Activated CD4-positive, alpha-beta T cell treated with anti-CD3 and anti-CD28 coated beads for 36 hours (primary cell): ENCODE results near the gene FMN2. TPM values are rescaled to one million over a fixed set of nuclear protein-coding genes. Genes with fewer than 3 reads are reported as not detected.

ENCODE experiments used
- ATAC-seq: fragments of 200-7000 bp; cut with Tn5 transposase; one replicate; pipeline ENCODE4 v1.10.0; 2021; ENCODE audit warnings: mild to moderate bottlenecking, moderate library complexity
- CTCF ChIA-PET: fragments of 350-600 bp; sonication (Branson Sonifier 250); formaldehyde crosslinking; loops from one replicate; lab custom pipeline; 2021; ENCODE audit warnings: antibody characterized with exemption; lab: Charles Lee
- POLR2A ChIA-PET: fragments of 350-600 bp; sonication (Branson Sonifier 250); formaldehyde crosslinking; loops from one replicate; lab custom pipeline; 2021; ENCODE audit warnings: antibody characterized with exemption, inconsistent platforms; lab: Charles Lee
- DNase-seq: peaks from one replicate; pipeline ENCODE4 v3.0.0-alpha.2; 2020
- H3K27ac Mint-ChIP-seq: one replicate; pipeline ENCODE4 v1.8.0; 2021; ENCODE audit warnings: mixed read lengths
- H3K27me3 Mint-ChIP-seq: one replicate; pipeline ENCODE4 v1.8.0; 2021; ENCODE audit warnings: mixed read lengths
- H3K36me3 Mint-ChIP-seq: one replicate; pipeline ENCODE4 v1.8.0; 2021; ENCODE audit warnings: low read depth, mixed read lengths
- H3K4me1 Mint-ChIP-seq: one replicate; pipeline ENCODE4 v1.8.0; 2021; ENCODE audit warnings: mixed read lengths
- H3K4me3 Mint-ChIP-seq: one replicate; pipeline ENCODE4 v1.8.0; 2021; ENCODE audit warnings: mild to moderate bottlenecking, moderate library complexity, mixed read lengths
- H3K9me3 Mint-ChIP-seq: one replicate; pipeline ENCODE4 v1.8.0; 2021; ENCODE audit warnings: low read depth, mixed read lengths
- intact Hi-C, 2 experiments: fragments of 100-400 bp; cut with DNase I in 1 of 2; cut with micrococcal nuclease in 1 of 2; formaldehyde crosslinking; loops; one replicate each; pipeline versions ENCODE4 v1.14.2 to v1.15.1; 2022 to 2024; cut with DNase I, micrococcal nuclease
- total RNA-seq, 2 experiments: library from RNA; stranded (reverse); gene quantifications; one replicate each; pipeline ENCODE4 v1.2.3, GENCODE V29; 2021

The FMN2 gene
- total RNA-seq, 2 experiments from 2014 or later: not detected

GRCh38 chr1:240099748-240100147 lies 8.1 kb downstream of the FMN2 start:
- intact Hi-C loops: no loop called here
- H3K9me3 Mint-ChIP-seq: no peaks in the 10 kb centered on the region
- no peak overlapping the region for H3K4me3 Mint-ChIP-seq
- CTCF ChIA-PET: interaction anchor here (0.6 kb wide), 1 partner anchor 20 kb away, joined by 3 read pairs; no protein-coding TSS in a partner anchor
- no peak overlapping the region for H3K27ac Mint-ChIP-seq
- ATAC-seq (no peak), DNase-seq (no peak)
- H3K27me3 Mint-ChIP-seq: peaks cover 16% of the 10 kb centered on the region
- H3K36me3 Mint-ChIP-seq: no peaks in the 10 kb centered on the region
- H3K4me1 Mint-ChIP-seq: no peaks in the 10 kb centered on the region
- POLR2A ChIA-PET: no interaction called here

- H3K9me3 Mint-ChIP-seq: no peaks in the 10 kb centered on the region
- H3K4me3 Mint-ChIP-seq: no peak overlapping the region
- CTCF ChIA-PET: interaction anchor here (0.5 kb wide), 1 partner anchor 351 kb away, joined by 3 read pairs; no protein-coding TSS in a partner anchor
Measured at GRCh38 chr1:240100371-240100934, 8.8 kb downstream of the FMN2 start.

GRCh38 chr1:240101306-240101705 lies 9.6 kb downstream of the FMN2 start:
- ChIA-PET POLR2A (no interaction called here), CTCF (no interaction called here)
- H3K4me1 Mint-ChIP-seq: no peaks in the 10 kb centered on the region
- no peak overlapping the region for H3K27ac Mint-ChIP-seq
- no peaks in the 10 kb centered on the region for H3K36me3 Mint-ChIP-seq
- peaks cover 17% of the 10 kb centered on the region for H3K27me3 Mint-ChIP-seq
- no peaks in the 10 kb centered on the region for H3K9me3 Mint-ChIP-seq
- no peak overlapping the region for H3K4me3 Mint-ChIP-seq
- intact Hi-C loops: no loop called here
- DNase-seq: no peak
- ATAC-seq: no peak

More at GRCh38 chr1:240100371-240100934, 8.8 kb downstream of the FMN2 start:
- ATAC-seq (no peak), DNase-seq (no peak)
- intact Hi-C loops: no loop called here
- POLR2A ChIA-PET: no interaction called here
- Mint-ChIP-seq H3K4me1 (no peaks in the 10 kb centered on the region), H3K27me3 (peaks cover 14% of the 10 kb centered on the region), H3K27ac (no peak overlapping the region), H3K36me3 (no peaks in the 10 kb centered on the region)

- H3K27ac Mint-ChIP-seq: no peak overlapping the region
- DNase-seq (no peak), ATAC-seq (no peak)
- no peaks in the 10 kb centered on the region for H3K36me3 Mint-ChIP-seq
- no peaks in the 10 kb centered on the region for H3K9me3 Mint-ChIP-seq
- ChIA-PET CTCF (interaction anchor here (0.6 kb wide), 1 partner anchor 114 kb away, joined by 3 read pairs; no protein-coding TSS in a partner anchor), POLR2A (no interaction called here)
- H3K4me1 Mint-ChIP-seq: no peaks in the 10 kb centered on the region
- intact Hi-C loops: no loop called here
- H3K4me3 Mint-ChIP-seq: no peak overlapping the region
- peaks cover 17% of the 10 kb centered on the region for H3K27me3 Mint-ChIP-seq
Measured at GRCh38 chr1:240101737-240102136, 10.1 kb downstream of the FMN2 start.

DNA sequence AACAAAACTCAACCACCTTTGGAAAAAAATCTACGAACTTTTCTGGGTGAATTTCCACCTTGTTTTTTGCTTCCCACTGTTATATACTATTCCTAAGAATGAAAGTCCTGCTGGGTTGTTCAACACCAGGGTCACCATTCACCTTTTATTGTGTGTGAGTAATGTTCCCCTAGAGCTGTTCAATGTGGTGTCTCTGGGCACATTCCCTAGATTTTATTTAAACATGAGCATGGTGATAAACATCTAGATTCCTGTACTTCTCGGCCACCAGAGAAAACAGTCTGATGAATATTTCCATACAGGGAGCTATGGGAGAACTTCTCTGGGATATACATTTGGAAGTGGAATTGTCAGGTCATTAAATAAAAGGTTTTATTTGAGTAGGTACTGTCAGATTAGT lies 13.0 kb downstream of the FMN2 start:
- Mint-ChIP-seq H3K27ac (no peak overlapping the region), H3K36me3 (no peaks in the 10 kb centered on the region), H3K4me3 (no peak overlapping the region), H3K4me1 (no peaks in the 10 kb centered on the region), H3K9me3 (no peaks in the 10 kb centered on the region), H3K27me3 (peaks cover 9% of the 10 kb centered on the region)
- CTCF ChIA-PET: interaction anchor here (0.5 kb wide), 1 partner anchor 37 kb away, joined by 3 read pairs; no protein-coding TSS in a partner anchor
- POLR2A ChIA-PET: no interaction called here
- intact Hi-C loops: no loop called here
- ATAC-seq: no peak
- DNase-seq: no peak

DNA sequence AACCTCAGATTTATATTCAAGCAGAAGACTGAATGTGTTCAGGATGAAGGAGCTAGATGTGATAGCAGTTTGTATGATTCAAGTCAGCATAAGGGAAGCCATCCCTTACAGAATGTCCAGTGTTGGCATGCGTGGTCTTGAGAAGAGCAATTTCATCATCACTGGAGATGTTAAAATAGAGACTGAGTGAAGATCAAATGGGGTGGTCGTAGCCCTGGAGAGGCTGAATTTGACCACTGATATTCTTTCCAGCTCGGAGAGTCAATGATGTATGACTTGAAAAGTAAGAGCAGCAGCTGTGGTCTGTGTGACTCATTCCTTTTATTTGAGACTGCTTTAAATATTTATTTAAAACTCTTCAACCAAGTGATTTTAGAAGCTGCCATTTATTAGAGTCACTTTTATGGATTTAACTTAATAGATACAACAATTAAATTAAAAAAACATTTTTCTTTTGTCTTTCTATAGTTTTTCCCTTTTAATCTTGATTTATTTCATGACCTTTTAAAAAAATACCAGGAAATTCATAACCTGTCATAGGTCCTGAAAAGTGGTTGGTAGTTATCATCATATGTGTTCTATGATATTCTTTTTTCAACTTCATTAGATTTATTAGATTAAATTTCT lies 15.5 kb downstream of the FMN2 start:
- CTCF ChIA-PET: no interaction called here
- Mint-ChIP-seq H3K27me3 (peaks cover 3% of the 10 kb centered on the region), H3K9me3 (no peaks in the 10 kb centered on the region), H3K36me3 (no peaks in the 10 kb centered on the region), H3K27ac (no peak overlapping the region), H3K4me3 (no peak overlapping the region), H3K4me1 (no peaks in the 10 kb centered on the region)
- POLR2A ChIA-PET: no interaction called here
- no peak for DNase-seq
- ATAC-seq: no peak
- intact Hi-C loops: no loop called here

GRCh38 chr1:240109130-240109529 lies 17.4 kb downstream of the FMN2 start:
- Mint-ChIP-seq H3K27ac (no peak overlapping the region), H3K27me3 (peaks cover 3% of the 10 kb centered on the region), H3K4me1 (no peaks in the 10 kb centered on the region), H3K9me3 (no peaks in the 10 kb centered on the region), H3K36me3 (no peaks in the 10 kb centered on the region), H3K4me3 (no peak overlapping the region)
- intact Hi-C loops: no loop called here
- CTCF ChIA-PET: no interaction called here
- POLR2A ChIA-PET: no interaction called here
- no peak for ATAC-seq
- DNase-seq: no peak

DNA sequence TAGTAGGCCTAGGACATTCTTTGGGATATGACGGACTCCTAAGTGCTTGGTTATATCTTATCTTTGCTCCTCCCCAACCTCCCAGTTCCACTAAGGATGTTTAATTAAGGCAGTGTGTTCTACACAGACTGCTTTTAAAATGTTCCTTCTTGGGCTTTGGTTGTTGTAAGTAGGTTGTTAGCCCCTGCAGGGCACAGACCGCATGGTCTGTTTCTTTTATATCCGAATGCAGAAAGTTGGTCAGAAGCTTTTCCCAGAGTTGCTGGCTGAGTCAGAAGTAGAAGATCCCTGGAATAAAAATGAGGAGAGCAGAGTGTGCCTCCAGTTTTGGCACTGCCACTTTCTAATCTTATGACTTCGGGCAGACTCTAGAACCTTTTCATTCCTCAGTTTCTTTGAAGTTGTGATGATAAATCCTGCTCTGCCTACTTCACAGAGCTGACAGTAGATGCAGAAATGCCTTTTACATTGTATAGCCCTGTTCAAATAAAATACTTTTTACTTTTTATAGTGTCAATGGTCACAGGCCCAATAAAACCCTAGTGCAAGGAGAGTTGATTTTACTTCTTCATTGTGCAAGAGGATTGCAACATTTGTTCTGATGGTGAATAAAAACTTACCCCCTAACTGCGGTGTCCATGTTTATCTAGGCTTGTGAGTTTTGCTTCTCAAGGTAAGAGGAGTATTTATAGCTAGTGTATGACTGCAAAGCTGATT lies 18.4 kb downstream of the FMN2 start:
- Mint-ChIP-seq H3K36me3 (no peaks in the 10 kb centered on the region), H3K27ac (no peak overlapping the region), H3K4me1 (no peaks in the 10 kb centered on the region), H3K27me3 (peaks cover 3% of the 10 kb centered on the region), H3K4me3 (no peak overlapping the region), H3K9me3 (no peaks in the 10 kb centered on the region)
- CTCF ChIA-PET: no interaction called here
- ATAC-seq (no peak), DNase-seq (no peak)
- intact Hi-C loops: no loop called here
- POLR2A ChIA-PET: no interaction called here

DNA sequence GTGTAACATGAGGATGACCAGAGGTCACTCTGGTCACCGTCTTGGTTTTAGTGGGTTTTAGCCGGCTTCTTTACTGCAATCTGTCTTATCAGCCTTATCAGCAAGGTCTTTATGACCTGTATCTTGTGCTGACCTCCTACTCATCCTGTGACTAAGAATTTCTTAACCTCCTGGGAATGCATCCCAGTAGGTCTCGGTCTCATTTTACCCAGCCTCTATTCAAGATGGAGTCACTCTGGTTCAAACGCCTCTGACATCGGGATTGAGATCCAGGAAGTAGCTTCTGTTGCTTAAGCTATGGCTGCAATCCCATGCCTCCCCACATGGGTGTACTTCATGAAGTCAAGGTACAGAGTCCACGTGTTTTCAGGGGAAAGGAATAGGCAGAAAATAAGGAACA lies 19.9 kb downstream of the FMN2 start:
- POLR2A ChIA-PET: no interaction called here
- H3K9me3 Mint-ChIP-seq: no peaks in the 10 kb centered on the region
- no peak overlapping the region for H3K4me3 Mint-ChIP-seq
- no peaks in the 10 kb centered on the region for H3K4me1 Mint-ChIP-seq
- no peaks in the 10 kb centered on the region for H3K27me3 Mint-ChIP-seq
- ATAC-seq (no peak), DNase-seq (no peak)
- CTCF ChIA-PET: no interaction called here
- H3K36me3 Mint-ChIP-seq: no peaks in the 10 kb centered on the region
- intact Hi-C loops: no loop called here
- no peak overlapping the region for H3K27ac Mint-ChIP-seq

DNA sequence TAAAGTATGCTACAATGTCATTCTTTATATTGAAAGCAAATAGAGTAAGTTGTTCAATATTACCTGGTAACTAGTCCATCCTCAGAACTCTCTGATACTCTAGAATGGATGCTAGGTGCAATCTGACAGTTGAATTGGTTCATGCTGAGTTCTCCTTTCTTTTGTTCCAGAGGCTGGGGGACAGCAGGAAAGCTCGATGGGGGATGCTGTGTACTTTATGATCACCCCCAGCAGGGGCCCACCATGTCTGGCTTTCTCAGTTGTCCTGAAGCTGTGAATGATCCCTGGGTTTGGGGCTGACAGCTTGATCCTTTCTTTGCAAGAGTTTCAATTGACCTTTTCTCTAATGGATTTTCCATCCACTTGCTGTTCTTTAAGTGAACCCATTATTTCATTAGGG lies 22.5 kb downstream of the FMN2 start:
- no peak for ATAC-seq
- Mint-ChIP-seq H3K4me1 (no peaks in the 10 kb centered on the region), H3K9me3 (no peaks in the 10 kb centered on the region), H3K27ac (no peak overlapping the region), H3K4me3 (no peak overlapping the region), H3K36me3 (no peaks in the 10 kb centered on the region), H3K27me3 (no peaks in the 10 kb centered on the region)
- POLR2A ChIA-PET: no interaction called here
- DNase-seq: no peak
- CTCF ChIA-PET: no interaction called here
- intact Hi-C loops: loop anchor here in 1 of 2 experiments (2.0 kb wide), 1 partner anchor 73 kb away; no protein-coding TSS in a partner anchor

DNA sequence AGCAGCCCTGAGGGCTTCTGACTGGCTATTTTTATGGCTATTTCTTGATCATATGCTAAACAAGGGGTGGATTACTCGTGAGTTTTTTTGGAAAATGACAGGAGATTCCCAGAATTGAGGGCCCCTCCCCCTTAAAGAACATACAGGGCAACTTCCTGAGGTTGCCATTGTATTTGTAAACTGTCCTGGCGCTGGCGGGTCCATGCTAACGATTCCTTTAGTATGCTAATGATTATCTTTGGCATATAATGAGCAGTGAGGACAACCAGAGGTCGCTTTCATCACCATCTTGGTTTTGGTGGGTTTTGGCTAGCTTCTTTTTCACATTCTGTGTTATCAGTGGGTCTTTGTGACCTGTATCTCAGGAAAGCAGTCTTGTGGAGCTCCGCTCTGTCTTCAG lies 24.1 kb downstream of the FMN2 start:
- Mint-ChIP-seq H3K36me3 (no peaks in the 10 kb centered on the region), H3K27ac (no peak overlapping the region), H3K27me3 (no peaks in the 10 kb centered on the region), H3K4me1 (no peaks in the 10 kb centered on the region), H3K9me3 (no peaks in the 10 kb centered on the region), H3K4me3 (no peak overlapping the region)
- CTCF ChIA-PET: no interaction called here
- intact Hi-C loops: loop anchor here in 1 of 2 experiments (2.0 kb wide), 1 partner anchor 71 kb away; no protein-coding TSS in a partner anchor
- POLR2A ChIA-PET: no interaction called here
- no peak for ATAC-seq
- no peak for DNase-seq
